ENCODE results near the gene GAS2L3.

DNA sequence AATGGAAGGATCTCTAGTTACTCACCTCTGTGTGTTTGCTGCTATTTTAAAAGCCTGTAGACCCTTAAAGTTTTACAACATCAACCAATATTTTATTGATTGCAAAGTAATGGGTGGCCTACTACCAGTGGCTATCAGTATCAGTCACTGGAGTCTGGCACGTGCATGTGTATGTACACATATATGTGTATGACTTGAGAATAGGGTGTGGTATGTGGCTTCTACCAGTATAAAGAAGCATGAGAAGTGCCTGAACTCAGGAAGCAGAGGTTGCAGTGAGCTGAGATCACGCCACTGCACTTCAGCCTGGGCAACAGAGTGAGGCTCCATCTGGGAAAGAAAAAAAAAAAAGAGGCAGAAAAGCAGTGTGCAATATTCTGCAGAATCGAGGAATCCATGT, 45.5 kb upstream of the GAS2L3 start:
- TF ChIP-seq, protein P1, sequence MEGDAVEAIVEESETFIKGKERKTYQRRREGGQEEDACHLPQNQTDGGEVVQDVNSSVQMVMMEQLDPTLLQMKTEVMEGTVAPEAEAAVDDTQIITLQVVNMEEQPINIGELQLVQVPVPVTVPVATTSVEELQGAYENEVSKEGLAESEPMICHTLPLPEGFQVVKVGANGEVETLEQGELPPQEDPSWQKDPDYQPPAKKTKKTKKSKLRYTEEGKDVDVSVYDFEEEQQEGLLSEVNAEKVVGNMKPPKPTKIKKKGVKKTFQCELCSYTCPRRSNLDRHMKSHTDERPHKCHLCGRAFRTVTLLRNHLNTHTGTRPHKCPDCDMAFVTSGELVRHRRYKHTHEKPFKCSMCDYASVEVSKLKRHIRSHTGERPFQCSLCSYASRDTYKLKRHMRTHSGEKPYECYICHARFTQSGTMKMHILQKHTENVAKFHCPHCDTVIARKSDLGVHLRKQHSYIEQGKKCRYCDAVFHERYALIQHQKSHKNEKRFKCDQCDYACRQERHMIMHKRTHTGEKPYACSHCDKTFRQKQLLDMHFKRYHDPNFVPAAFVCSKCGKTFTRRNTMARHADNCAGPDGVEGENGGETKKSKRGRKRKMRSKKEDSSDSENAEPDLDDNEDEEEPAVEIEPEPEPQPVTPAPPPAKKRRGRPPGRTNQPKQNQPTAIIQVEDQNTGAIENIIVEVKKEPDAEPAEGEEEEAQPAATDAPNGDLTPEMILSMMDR (IDR thresholded peaks at IDR 0.05), result no peak
- TF ChIP-seq POLR2AphosphoS5 (IDR thresholded peaks at IDR 0.05; ENCODE audit: low read depth, low read length) (no peak), SIN3A (IDR thresholded peaks at IDR 0.05; ENCODE audit: borderline replicate concordance, insufficient read depth, low read depth, low read length) (no peak)
- TF ChIP-seq, protein P2, sequence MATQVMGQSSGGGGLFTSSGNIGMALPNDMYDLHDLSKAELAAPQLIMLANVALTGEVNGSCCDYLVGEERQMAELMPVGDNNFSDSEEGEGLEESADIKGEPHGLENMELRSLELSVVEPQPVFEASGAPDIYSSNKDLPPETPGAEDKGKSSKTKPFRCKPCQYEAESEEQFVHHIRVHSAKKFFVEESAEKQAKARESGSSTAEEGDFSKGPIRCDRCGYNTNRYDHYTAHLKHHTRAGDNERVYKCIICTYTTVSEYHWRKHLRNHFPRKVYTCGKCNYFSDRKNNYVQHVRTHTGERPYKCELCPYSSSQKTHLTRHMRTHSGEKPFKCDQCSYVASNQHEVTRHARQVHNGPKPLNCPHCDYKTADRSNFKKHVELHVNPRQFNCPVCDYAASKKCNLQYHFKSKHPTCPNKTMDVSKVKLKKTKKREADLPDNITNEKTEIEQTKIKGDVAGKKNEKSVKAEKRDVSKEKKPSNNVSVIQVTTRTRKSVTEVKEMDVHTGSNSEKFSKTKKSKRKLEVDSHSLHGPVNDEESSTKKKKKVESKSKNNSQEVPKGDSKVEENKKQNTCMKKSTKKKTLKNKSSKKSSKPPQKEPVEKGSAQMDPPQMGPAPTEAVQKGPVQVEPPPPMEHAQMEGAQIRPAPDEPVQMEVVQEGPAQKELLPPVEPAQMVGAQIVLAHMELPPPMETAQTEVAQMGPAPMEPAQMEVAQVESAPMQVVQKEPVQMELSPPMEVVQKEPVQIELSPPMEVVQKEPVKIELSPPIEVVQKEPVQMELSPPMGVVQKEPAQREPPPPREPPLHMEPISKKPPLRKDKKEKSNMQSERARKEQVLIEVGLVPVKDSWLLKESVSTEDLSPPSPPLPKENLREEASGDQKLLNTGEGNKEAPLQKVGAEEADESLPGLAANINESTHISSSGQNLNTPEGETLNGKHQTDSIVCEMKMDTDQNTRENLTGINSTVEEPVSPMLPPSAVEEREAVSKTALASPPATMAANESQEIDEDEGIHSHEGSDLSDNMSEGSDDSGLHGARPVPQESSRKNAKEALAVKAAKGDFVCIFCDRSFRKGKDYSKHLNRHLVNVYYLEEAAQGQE (IDR thresholded peaks at IDR 0.05; ENCODE audit: insufficient read depth in 1 of 2, low read depth in 2 of 2, low read length in 1 of 2), result no peak

Data from Panc1 (cell line).